Measurements from ENCODE around the gene SPAAR. TPM values are rescaled to one million over a fixed set of nuclear protein-coding genes. Genes with fewer than 3 reads are reported as not detected.
"Not testable (repeated sequence)": the region's sequence is repeated elsewhere in the genome, so short reads cannot be mapped to it uniquely, and the experiment has no call there.

The SPAAR gene
- total RNA-seq, 1 experiment from 2014 or later, result 0.37 TPM

DNA sequence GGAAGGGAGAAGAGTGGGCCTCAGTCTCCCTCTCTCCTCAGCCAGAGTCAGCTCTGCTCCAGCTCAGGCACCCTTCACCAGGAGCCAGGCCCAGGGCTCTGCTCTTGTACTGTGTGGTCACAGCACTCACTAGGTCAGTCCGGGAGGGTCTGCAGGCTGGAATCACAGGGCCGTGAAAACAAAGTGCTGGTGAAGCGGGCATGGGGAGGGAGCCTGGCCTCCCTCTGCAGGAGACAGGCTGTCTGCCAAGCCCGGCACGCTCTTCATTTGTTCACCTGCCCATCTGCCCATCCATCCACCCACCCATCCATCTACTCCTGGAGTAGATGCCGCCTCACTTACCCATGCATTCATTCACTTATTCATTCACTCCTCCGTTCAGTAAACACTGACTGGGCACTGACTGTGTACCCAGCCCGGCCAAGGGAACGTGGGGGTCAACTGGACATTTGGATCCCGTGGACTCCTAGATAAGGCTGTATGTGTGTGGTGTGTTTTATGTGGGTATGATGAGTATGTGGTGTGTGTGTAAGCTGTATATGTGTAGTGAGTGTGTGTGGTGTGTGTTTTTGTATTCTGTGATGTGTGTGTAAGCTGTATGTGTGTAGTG lies 3.6 kb downstream of the SPAAR start:
- intact Hi-C loops (cut with micrococcal nuclease; ENCODE audit: unreplicated experiment), result no loop called here
- Histone ChIP-seq H3K4me3 (ENCODE audit: low read depth, low read length, poor library complexity, severe bottlenecking) (no peak overlapping the region), H3K9me3 (ENCODE audit: low read depth, low read length, poor library complexity, severe bottlenecking) (no peaks in the 10 kb centered on the region), H3K27me3 (replicated peaks; ENCODE audit: insufficient read depth, low read depth, low read length, poor library complexity) (no peaks in the 10 kb centered on the region), H3K36me3 (ENCODE audit: insufficient read depth, low read length, poor library complexity, severe bottlenecking) (no peaks in the 10 kb centered on the region), H3K27ac (ENCODE audit: low read depth, low read length, poor library complexity, severe bottlenecking) (no peak overlapping the region), H3K4me1 (ENCODE audit: insufficient read depth, low read length, poor library complexity, severe bottlenecking) (peaks cover 18% of the 10 kb centered on the region)
- TF ChIP-seq EZH2 (IDR thresholded peaks at IDR 0.05; ENCODE audit: borderline replicate concordance, low read depth, low read length, poor library complexity, severe bottlenecking), result no peak
- TF ChIP-seq, protein P1, sequence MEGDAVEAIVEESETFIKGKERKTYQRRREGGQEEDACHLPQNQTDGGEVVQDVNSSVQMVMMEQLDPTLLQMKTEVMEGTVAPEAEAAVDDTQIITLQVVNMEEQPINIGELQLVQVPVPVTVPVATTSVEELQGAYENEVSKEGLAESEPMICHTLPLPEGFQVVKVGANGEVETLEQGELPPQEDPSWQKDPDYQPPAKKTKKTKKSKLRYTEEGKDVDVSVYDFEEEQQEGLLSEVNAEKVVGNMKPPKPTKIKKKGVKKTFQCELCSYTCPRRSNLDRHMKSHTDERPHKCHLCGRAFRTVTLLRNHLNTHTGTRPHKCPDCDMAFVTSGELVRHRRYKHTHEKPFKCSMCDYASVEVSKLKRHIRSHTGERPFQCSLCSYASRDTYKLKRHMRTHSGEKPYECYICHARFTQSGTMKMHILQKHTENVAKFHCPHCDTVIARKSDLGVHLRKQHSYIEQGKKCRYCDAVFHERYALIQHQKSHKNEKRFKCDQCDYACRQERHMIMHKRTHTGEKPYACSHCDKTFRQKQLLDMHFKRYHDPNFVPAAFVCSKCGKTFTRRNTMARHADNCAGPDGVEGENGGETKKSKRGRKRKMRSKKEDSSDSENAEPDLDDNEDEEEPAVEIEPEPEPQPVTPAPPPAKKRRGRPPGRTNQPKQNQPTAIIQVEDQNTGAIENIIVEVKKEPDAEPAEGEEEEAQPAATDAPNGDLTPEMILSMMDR (conservative IDR thresholded peaks at IDR 0.05; ENCODE audit: low read depth, low read length), result no peak
- POLR2A ChIA-PET (ENCODE audit: low non-redundant PET), result no interaction called here
- BruUV-seq (replicated peaks), result no TSS peak
- no peak for DNase-seq (ENCODE audit: low spot score)
- CTCF ChIA-PET, result no interaction called here

DNA sequence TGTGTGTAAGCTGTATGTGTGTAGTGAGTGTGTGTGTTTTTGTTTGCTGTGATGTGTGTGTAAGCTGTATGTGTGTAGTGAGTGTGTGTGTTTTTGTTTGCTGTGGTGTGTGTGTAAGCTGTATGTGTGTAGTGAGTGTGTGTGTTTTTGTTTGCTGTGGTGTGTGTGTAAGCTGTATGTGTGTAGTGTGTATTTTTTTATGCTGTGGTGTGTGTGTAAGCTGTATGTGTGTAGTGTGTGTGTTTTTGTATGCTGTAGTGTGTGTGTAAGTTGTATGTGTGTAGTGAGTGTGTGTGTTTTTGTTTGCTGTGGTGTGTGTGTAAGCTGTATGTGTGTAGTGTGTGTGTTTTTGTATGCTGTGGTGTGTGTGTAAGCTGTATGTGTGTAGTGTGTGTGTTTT lies 4.1 kb downstream of the SPAAR start:
- H3K27ac ChIP-seq (ENCODE audit: low read depth, low read length, poor library complexity, severe bottlenecking); H3K27me3 ChIP-seq (replicated peaks; ENCODE audit: insufficient read depth, low read depth, low read length, poor library complexity); H3K9me3 ChIP-seq (ENCODE audit: low read depth, low read length, poor library complexity, severe bottlenecking); H3K4me3 ChIP-seq (ENCODE audit: low read depth, low read length, poor library complexity, severe bottlenecking); H3K36me3 ChIP-seq (ENCODE audit: insufficient read depth, low read length, poor library complexity, severe bottlenecking); intact Hi-C loops (cut with micrococcal nuclease; ENCODE audit: unreplicated experiment); BruUV-seq (replicated peaks); POLR2A ChIA-PET (ENCODE audit: low non-redundant PET); CTCF ChIA-PET; DNase-seq (ENCODE audit: low spot score): not testable (repeated sequence)
- H3K4me1 ChIP-seq (ENCODE audit: insufficient read depth, low read length, poor library complexity, severe bottlenecking), result peaks cover 12% of the 10 kb centered on the region

DNA sequence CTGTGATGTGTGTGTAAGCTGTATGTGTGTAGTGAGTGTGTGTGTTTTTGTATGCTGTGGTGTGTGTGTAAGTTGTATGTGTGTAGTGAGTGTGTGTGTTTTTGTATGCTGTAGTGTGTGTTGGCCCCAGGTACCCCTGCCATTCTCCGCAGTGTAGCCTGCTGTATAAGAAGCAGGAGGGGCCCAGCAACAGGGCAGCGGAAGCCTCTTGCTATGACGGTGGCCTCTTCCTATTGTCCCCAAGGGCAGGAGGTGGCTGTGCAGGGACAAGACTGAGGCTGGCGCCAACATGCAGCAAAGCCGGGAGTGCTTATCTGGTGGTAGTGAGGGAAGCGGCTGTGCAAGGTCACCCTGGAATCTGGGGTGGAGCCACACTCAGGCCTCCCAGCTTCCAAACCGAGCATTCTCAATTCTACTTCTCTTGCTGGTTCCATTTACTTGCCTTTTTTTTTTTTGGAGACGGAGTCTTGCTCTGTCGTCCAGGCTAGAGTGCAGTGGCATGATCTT lies 5.1 kb downstream of the SPAAR start:
- DNase-seq (ENCODE audit: low spot score), result peak; percentile 26
- H3K27ac ChIP-seq (ENCODE audit: low read depth, low read length, poor library complexity, severe bottlenecking), result no peak overlapping the region
- H3K9me3 ChIP-seq (ENCODE audit: low read depth, low read length, poor library complexity, severe bottlenecking), result no peaks in the 10 kb centered on the region
- no peak overlapping the region for H3K4me3 ChIP-seq (ENCODE audit: low read depth, low read length, poor library complexity, severe bottlenecking)
- no peaks in the 10 kb centered on the region for H3K27me3 ChIP-seq (replicated peaks; ENCODE audit: insufficient read depth, low read depth, low read length, poor library complexity)
- TF ChIP-seq, protein P1 (conservative IDR thresholded peaks at IDR 0.05; ENCODE audit: low read depth, low read length), result no peak
- TF ChIP-seq EZH2 (IDR thresholded peaks at IDR 0.05; ENCODE audit: borderline replicate concordance, low read depth, low read length, poor library complexity, severe bottlenecking), result no peak
- no TSS peak for BruUV-seq (replicated peaks)
- ChIA-PET CTCF (no interaction called here), POLR2A (ENCODE audit: low non-redundant PET) (interaction anchor here (0.6 kb wide), 1 partner anchor 18 kb away, joined by 3 read pairs; no protein-coding TSS in a partner anchor)
- H3K4me1 ChIP-seq (ENCODE audit: insufficient read depth, low read length, poor library complexity, severe bottlenecking), result peaks cover 4% of the 10 kb centered on the region
- intact Hi-C loops (cut with micrococcal nuclease; ENCODE audit: unreplicated experiment), result no loop called here
- H3K36me3 ChIP-seq (ENCODE audit: insufficient read depth, low read length, poor library complexity, severe bottlenecking), result no peaks in the 10 kb centered on the region

All from A673 (cell line).